Left kidney (tissue), 2 donors: ENCODE measurements around the gene MORN1. TPM values are rescaled to one million over a fixed set of nuclear protein-coding genes. Genes with fewer than 3 reads are reported as not detected.
A peak's percentile ranks its signal among the peaks of the same experiment; 100 is the strongest.

ENCODE experiments used
- DNase-seq: peaks from one replicate; pipeline ENCODE4 v3.0.0-alpha.2; 2013
- polyA plus RNA-seq: library from polyadenylated mRNA; unstranded; fragments of 120-200 nt; gene quantifications from one replicate; pipeline ENCODE4 v1.2.1, GENCODE V29; 2013; ENCODE audit not compliant: insufficient read length

Gene MORN1
- polyA plus RNA-seq, 1 donor, result 16.1 TPM

DNA sequence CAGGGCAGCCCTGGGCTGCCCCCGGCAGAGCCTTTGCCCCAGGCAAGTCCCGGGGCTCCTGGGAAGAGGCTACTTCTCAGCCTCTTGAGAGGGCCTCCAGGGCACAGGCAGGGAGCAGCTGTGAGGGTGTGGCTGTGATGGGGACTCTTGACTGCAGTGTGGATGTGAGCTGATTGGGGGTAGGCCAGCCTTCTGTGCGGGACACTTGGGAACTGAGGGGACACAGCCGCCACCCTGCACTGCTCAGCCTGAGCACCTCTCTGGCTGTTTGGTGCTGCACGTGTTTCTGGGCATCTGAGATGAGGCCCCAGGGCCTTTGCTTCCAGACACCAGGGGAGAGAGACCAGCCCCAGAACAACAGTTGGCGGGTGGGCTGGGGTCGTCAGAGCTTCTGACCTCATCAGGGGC is 101.2 kb downstream of the MORN1 start:
- no peak for DNase-seq

DNA sequence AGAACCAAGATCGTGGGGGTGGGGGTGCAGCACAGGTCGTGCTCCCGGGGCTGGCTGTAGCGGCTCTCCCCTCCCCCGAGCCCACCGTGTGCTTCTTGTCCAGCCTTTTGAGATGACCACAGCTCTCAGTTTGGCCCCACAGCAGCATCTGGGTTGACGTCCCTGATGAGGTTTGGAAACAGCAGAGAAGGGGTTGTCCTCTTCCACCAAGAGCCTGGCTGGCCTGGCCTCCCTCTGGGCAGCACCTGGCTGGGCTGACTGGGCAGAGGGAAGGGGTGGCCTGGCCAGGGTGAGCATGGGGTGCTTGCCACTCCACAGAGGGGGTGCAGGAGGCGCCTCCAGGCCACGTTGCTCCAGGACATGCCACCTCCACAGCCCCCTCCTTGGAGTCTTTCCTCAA is 101.7 kb downstream of the MORN1 start:
- DNase-seq, result no peak

- no peak for DNase-seq
These were observed 102.4 kb downstream of the MORN1 start for GRCh38 chr1:2288816-2289536.

- no peak for DNase-seq
These were observed 103.0 kb downstream of the MORN1 start for GRCh38 chr1:2288311-2288710.

DNA sequence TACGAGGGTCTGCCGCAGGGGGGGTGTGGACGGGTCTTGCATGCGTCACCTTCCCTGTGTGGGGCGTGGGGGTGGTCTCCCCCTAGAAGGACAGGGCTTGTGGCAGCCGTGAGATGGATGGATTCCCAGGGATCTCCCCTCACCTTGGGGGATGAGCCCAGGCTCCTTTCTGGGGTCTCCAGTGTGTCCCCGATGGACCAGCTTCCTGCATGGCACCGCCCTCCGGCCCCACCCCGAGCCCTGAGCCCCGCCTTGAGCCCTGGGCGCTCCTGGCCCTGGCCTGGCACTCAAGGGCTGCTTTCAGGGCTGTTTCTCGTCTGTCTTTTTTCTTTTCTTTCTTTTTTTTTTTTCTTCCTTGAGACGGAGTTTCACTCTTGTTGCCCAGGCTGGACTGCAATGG is 103.7 kb downstream of the MORN1 start:
- DNase-seq, result no peak

GRCh38 chr1:2286923-2287322 is 104.4 kb downstream of the MORN1 start:
- no peak for DNase-seq

DNA sequence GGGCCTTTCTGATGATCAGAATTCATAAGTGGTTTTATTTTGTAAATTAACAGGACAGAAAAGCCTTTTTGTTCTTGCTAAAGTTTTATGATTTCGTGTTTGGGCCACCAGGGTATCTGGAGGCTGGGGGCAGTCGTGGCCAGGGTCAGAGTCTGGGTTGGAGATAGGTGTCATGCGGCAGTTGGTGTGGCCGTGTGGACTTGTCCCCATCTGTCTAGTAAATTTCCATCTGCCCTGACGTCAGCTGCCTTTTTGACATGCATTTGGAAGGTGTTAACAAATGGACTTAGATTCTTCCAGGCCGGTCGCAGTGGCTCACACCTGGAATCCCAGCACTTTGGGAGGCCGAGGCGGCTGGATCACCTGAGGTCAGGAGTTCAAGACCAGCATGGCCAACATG is 106.4 kb downstream of the MORN1 start:
- DNase-seq, result no peak

GRCh38 chr1:2283991-2284895 is 107.1 kb downstream of the MORN1 start:
- DNase-seq, result no peak

DNA sequence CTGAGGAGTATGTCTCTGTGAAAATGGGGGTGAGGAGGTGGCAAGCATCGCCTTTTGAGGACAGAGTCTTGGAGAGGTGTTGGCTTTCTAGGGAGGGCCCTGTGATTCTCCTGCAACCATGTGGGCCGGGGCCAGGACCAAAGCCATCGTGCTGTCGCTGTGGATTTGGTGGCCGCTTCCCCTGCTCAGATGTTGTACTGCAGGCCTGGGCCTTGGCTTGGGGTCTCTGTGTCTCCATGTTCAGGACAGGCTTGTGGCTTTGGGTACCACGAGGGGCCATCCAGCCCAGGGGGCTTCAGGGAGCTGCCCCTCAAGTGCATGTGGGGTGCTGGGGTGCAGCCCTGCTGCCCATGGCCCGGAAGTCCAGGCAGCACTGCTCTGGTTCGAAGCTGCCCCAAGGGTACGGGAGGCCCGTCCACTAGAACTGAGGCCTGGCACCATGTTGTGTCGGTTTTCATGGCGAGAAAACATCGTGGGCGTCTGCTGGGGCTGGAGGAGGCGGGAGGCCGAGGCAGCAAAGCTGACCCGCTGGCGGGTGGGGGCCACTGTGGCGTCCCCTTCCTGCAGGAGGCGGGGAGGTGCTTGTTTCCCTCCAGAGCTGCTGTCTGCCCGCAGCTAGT is 107.9 kb downstream of the MORN1 start:
- DNase-seq, result no peak

GRCh38 chr1:2282556-2283270 is 108.6 kb downstream of the MORN1 start:
- DNase-seq, result no peak

DNA sequence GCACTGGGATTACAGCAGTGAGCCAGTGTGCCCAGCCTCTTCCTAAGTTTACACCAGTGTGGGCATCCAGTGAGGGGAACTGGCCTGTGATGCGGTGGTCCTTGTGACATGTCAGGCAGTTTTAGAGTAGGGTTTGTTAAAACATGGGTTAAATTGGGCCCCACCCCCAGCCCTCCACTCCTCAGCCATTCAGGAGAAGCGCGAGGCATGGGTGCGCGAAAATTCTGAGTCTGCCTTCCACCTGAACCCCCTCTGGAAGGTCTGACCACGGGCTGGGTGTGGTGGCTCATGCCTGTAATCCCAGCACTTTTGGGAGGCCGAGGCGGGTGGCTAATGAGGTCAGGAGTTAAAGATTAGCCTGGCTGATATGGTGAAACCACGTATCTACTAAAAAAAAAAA is 111.5 kb downstream of the MORN1 start:
- no peak for DNase-seq

- peak; percentile 95 for DNase-seq
These were observed 112.1 kb downstream of the MORN1 start for GRCh38 chr1:2279210-2279639.

GRCh38 chr1:2278591-2279209 is 112.7 kb downstream of the MORN1 start:
- no peak for DNase-seq

DNA sequence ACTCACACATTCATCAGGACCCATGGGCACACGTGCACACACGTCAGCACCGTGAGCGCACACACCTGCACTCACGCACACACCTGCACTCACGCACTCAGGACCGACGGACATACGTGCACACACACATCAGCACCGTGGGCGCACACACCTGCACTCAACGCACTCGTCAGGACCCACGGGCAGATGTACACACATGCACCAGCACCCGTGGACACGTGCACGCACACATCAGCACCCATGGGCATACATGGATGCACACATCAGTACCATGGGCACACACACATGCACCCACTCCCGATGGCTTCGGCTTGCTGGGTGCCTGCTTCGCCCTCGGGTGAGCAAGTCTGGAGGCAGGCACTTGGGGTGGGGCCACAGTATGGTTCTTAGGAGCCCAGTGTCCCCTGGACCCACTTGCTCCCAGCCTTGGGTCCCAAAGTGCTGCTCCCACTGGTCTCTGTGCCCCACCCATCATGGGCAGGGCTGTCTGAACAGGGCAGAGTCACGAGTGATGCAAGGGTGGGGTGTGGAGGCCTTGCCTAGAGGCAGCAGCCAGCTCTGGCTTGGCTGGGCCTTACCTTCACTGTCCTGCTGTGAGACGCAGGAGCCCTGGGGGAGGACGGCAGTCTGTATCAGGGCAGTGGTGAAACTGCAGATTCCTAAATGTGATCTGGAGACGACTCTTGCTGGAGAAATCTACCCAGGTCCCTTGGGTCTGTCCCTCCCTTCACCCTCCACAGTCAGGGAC is 113.4 kb downstream of the MORN1 start:
- DNase-seq, result no peak

DNA sequence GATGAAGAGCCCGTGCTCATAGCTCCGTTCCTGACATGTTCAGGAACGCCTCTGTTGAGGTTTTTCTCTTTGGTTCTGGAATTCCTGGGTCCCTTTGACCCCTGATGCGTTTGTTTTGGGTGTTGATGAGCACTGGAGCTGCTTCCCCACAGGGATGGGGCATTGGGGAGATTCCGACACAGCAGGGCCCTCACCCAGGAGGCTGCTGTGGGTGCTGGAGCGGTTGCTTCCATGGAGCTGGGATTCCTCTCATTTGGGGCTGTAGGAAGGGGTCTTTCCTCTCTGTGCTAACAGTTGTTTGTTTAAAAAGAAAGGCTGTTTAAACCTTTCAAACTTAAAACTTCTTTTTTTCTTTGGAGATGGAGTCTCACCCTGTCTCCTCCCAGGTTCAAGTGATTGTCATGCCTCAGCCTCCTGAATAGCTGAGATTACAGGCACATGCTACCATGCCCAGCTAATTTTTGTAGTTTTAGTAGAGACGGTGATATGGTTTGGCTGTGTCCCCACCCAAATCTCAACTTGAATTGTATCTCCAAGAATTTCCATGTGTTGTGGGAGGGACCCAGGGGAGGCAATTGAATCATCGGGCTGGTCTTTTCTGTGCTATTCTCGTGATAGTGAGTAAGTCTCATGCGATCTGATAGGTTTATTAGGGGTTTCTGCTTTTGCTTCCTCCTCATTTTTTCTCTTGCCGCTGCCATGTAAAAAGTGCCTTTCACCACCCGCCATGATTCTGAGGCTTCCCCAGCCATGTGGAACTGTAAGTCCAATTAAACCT is 114.4 kb downstream of the MORN1 start:
- no peak for DNase-seq

- no peak for DNase-seq
These were observed 115.4 kb downstream of the MORN1 start for GRCh38 chr1:2275796-2276536.

- DNase-seq, result no peak
These were observed 116.4 kb downstream of the MORN1 start for GRCh38 chr1:2274929-2275475.

- no peak for DNase-seq
These were observed 117.0 kb downstream of the MORN1 start for GRCh38 chr1:2274231-2274928.
